Gastrocnemius medialis (tissue), 4 donors: ENCODE data around the gene MOBP.

Source experiments
- CTCF ChIP-seq, 5 experiments: fragments of 450-650 bp in 3 of 5; fragments of 200-600 bp in 2 of 5; sonication (generic) in 2 of 5; IDR thresholded peaks in 4 of 5; conservative IDR thresholded peaks in 1 of 5; 1 replicate in 4 of 5; 2 replicates in 1 of 5; pipeline ENCODE4 v1.5.1; 2016 to 2019; ENCODE audit warnings: antibody characterized with exemption in 5 of 5, mild to moderate bottlenecking in 3 of 5, moderate library complexity in 3 of 5
- POLR2A ChIP-seq, 2 donors: fragments of 450-650 bp; IDR thresholded peaks; one replicate each; pipeline ENCODE4 v1.6.1; 2017; ENCODE audit warnings: antibody characterized with exemption in 2 of 2, mild to moderate bottlenecking in 2 of 2, moderate library complexity in 2 of 2

- TF ChIP-seq CTCF (IDR thresholded peaks at IDR 0.05 in 4 of 5, conservative IDR thresholded peaks at IDR 0.05 in 1 of 5) = no peak
- TF ChIP-seq POLR2A (IDR thresholded peaks at IDR 0.05) = no peak
Measured at GRCh38 chr3:39433642-39434041, 33.8 kb upstream of the MOBP start.
